GM12878 (cell line): ENCODE data around the gene ADAMTS18. TPM values are rescaled to one million over a fixed set of nuclear protein-coding genes. Genes with fewer than 3 reads are reported as not detected.

Experiments used
- ATF7 ChIP-seq: fragments of 450-650 bp; IDR thresholded peaks from 2 replicates; pipeline ENCODE4 v1.6.1; 2016; ENCODE audit warnings: low read depth, mild to moderate bottlenecking
- BACH1 ChIP-seq: fragments of 450-650 bp; IDR thresholded peaks from 2 replicates; pipeline ENCODE4 v1.6.1; 2017; ENCODE audit warnings: mild to moderate bottlenecking, borderline replicate concordance
- BHLHE40 ChIP-seq, 2 experiments: fragments of 450-650 bp in 1 of 2; IDR thresholded peaks; 2 replicates each; pipeline ENCODE4 v1.6.1; 2011 to 2017; ENCODE audit warnings: low read depth in 2 of 2, borderline replicate concordance in 1 of 2, improper control_type of control experiment in 1 of 2, low read length in 1 of 2, mild to moderate bottlenecking in 1 of 2
- CHD2 ChIP-seq: IDR thresholded peaks from 2 replicates; pipeline ENCODE4 v1.6.1; 2011; ENCODE audit warnings: low read depth, low read length, improper control_type of control experiment, borderline replicate concordance
- IRF4 ChIP-seq: IDR thresholded peaks from 2 replicates; pipeline ENCODE4 v1.6.1; 2011; ENCODE audit warnings: low read depth, low read length
- JUND ChIP-seq: IDR thresholded peaks from 2 replicates; pipeline ENCODE4 v1.6.1; 2012; ENCODE audit warnings: low read depth, mild to moderate bottlenecking, low read length, improper control_type of control experiment, moderate library complexity
- MEF2B ChIP-seq: fragments of 450-650 bp; IDR thresholded peaks from 2 replicates; pipeline ENCODE4 v1.6.1; 2018; ENCODE audit warnings: mild to moderate bottlenecking, moderate library complexity; ENCODE audit not compliant: partially characterized antibody, poor library complexity, severe bottlenecking
- PAX5 ChIP-seq: IDR thresholded peaks from 2 replicates; pipeline ENCODE4 v1.6.1; 2011; ENCODE audit warnings: low read depth, low read length, borderline replicate concordance
- POLR2A ChIP-seq: IDR thresholded peaks from 2 replicates; pipeline ENCODE4 v1.6.1; 2011; ENCODE audit warnings: low read depth, mild to moderate bottlenecking, low read length
- POLR2AphosphoS5 ChIP-seq: IDR thresholded peaks from 2 replicates; pipeline ENCODE4 v1.6.1; 2011; ENCODE audit warnings: mild to moderate bottlenecking, low read length, inconsistent platforms
- POU2F2 ChIP-seq: IDR thresholded peaks from 3 replicates; pipeline ENCODE4 v1.6.1; 2011; ENCODE audit warnings: low read depth, mild to moderate bottlenecking, low read length, borderline replicate concordance
- SMAD5 ChIP-seq: IDR thresholded peaks from 2 replicates; pipeline ENCODE4 v1.6.1; 2016; ENCODE audit warnings: antibody characterized with exemption, low read depth
- STAT1 ChIP-seq: fragments of 450-650 bp; conservative IDR thresholded peaks from 2 replicates; pipeline ENCODE4 v1.6.1; 2014; ENCODE audit warnings: antibody characterized with exemption, mild to moderate bottlenecking
- TAF1 ChIP-seq: IDR thresholded peaks from 2 replicates; pipeline ENCODE4 v1.6.1; 2011; ENCODE audit warnings: mild to moderate bottlenecking, low read depth, low read length, borderline replicate concordance
- ZNF24 ChIP-seq: fragments of 450-650 bp; IDR thresholded peaks from 2 replicates; pipeline ENCODE4 v1.6.1; 2017; ENCODE audit warnings: antibody characterized with exemption, mild to moderate bottlenecking
- ZNF274 ChIP-seq: IDR thresholded peaks from one replicate; pipeline ENCODE4 v1.8.0; 2011; ENCODE audit not compliant: insufficient read length, insufficient read depth
- polyA plus RNA-seq, 11 experiments: library from polyadenylated mRNA; depleted of rRNA in 4 of 11; unstranded in 6 of 11; stranded (reverse) in 5 of 11; fragments of >200 nt; fragmentation: Nextera tagmentation in 4 of 11; fragmentation: Illumina TruSeq in 1 of 11; extraction: Ambion mirVana in 4 of 11; extraction: Trizol in 1 of 11; gene quantifications; 1 replicate in 1 of 11; 2 replicates in 10 of 11; pipeline versions ENCODE4 v1.2.1 to v1.2.3, GENCODE V29; 2011 to 2016; ENCODE audit warnings: inconsistent platforms in 2 of 11, missing spikeins in 2 of 11, low read depth in 1 of 11
- total RNA-seq, 4 experiments: library from RNA; depleted of rRNA in 3 of 4; stranded (reverse); fragments of >200 nt in 3 of 4; fragmentation: Illumina TruSeq in 1 of 4; extraction: Trizol in 1 of 4; gene quantifications; 2 replicates each; pipeline versions ENCODE4 v1.2.1 to v1.2.3, GENCODE V29; 2013 to 2021
- TF ChIP-seq, protein P1 (sequence below): fragments of 450-650 bp; IDR thresholded peaks from 2 replicates; pipeline ENCODE4 v1.6.1; 2017; ENCODE audit warnings: mild to moderate bottlenecking, moderate library complexity
- TF ChIP-seq, protein P2 (sequence below): fragments of 450-650 bp; IDR thresholded peaks from 2 replicates; pipeline ENCODE4 v1.6.1; 2017; ENCODE audit warnings: low read depth, mild to moderate bottlenecking, moderate library complexity
- TF ChIP-seq, protein P3 (sequence below): fragments of 450-650 bp; IDR thresholded peaks from 2 replicates; pipeline ENCODE4 v1.6.1; 2017; ENCODE audit warnings: borderline replicate concordance
- TF ChIP-seq, protein P4 (sequence below): fragments of 450-650 bp; IDR thresholded peaks from 2 replicates; pipeline ENCODE4 v1.6.1; 2017; ENCODE audit warnings: mild to moderate bottlenecking

ADAMTS18 gene
- total and polyA plus RNA-seq, 10 of the 15 experiments (the other 5 are each of a cell fraction or from before 2014, with no cell fraction given) = not detected

DNA sequence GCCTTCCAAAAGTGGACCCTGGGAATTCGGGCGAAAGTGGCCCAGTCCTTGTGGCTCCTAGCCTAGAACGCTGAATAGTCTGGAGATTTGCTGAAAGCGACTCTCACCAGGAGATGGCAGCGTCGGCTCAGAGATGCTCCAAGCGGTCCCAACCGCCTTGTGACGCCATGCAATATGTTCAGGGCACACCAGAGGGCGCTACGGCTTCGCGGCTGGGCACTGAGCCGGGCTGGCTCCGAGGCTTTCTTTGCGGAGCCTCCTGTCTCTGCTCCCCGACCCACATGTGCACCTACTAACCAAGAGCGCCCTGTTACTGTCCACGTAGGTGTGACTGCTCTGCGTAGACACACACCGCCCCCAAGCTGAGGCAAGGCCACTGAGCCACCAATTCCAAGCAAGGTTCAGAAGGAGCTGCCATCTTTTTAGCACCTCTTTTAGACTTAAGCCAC is 198.7 kb downstream of the ADAMTS18 start (continued):
- TF ChIP-seq, protein P1, sequence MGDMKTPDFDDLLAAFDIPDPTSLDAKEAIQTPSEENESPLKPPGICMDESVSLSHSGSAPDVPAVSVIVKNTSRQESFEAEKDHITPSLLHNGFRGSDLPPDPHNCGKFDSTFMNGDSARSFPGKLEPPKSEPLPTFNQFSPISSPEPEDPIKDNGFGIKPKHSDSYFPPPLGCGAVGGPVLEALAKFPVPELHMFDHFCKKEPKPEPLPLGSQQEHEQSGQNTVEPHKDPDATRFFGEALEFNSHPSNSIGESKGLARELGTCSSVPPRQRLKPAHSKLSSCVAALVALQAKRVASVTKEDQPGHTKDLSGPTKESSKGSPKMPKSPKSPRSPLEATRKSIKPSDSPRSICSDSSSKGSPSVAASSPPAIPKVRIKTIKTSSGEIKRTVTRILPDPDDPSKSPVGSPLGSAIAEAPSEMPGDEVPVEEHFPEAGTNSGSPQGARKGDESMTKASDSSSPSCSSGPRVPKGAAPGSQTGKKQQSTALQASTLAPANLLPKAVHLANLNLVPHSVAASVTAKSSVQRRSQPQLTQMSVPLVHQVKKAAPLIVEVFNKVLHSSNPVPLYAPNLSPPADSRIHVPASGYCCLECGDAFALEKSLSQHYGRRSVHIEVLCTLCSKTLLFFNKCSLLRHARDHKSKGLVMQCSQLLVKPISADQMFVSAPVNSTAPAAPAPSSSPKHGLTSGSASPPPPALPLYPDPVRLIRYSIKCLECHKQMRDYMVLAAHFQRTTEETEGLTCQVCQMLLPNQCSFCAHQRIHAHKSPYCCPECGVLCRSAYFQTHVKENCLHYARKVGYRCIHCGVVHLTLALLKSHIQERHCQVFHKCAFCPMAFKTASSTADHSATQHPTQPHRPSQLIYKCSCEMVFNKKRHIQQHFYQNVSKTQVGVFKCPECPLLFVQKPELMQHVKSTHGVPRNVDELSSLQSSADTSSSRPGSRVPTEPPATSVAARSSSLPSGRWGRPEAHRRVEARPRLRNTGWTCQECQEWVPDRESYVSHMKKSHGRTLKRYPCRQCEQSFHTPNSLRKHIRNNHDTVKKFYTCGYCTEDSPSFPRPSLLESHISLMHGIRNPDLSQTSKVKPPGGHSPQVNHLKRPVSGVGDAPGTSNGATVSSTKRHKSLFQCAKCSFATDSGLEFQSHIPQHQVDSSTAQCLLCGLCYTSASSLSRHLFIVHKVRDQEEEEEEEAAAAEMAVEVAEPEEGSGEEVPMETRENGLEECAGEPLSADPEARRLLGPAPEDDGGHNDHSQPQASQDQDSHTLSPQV = peak; percentile 84
- TF ChIP-seq SMAD5 (no peak), BACH1 (no peak), ATF7 (peak; percentile 46), POU2F2 (peak; percentile 58; the same call in 1 of the 3 replicates), IRF4 (peak; percentile 60; the same call in 1 of the 2 replicates), ZNF24 (0 out of 2 replicates have a peak, but pooled peaks have one; percentile 6), POLR2A (no peak), TAF1 (no peak), PAX5 (peak; percentile 22; the same call in 1 of the 2 replicates), POLR2AphosphoS5 (no peak), MEF2B (no peak), STAT1 (no peak), CHD2 (no peak), BHLHE40 (IDR thresholded peaks at IDR 0.05; ENCODE audit: borderline replicate concordance in 1 of 2, low read depth in 2 of 2, low read length in 1 of 2) (peak in 1 of 2 experiments; percentile 34; a peak in 1 of 4 replicates), ZNF274 (no peak), JUND (no peak)
- TF ChIP-seq, protein P2, sequence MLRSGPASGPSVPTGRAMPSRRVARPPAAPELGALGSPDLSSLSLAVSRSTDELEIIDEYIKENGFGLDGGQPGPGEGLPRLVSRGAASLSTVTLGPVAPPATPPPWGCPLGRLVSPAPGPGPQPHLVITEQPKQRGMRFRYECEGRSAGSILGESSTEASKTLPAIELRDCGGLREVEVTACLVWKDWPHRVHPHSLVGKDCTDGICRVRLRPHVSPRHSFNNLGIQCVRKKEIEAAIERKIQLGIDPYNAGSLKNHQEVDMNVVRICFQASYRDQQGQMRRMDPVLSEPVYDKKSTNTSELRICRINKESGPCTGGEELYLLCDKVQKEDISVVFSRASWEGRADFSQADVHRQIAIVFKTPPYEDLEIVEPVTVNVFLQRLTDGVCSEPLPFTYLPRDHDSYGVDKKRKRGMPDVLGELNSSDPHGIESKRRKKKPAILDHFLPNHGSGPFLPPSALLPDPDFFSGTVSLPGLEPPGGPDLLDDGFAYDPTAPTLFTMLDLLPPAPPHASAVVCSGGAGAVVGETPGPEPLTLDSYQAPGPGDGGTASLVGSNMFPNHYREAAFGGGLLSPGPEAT = no peak
- TF ChIP-seq, protein P3, sequence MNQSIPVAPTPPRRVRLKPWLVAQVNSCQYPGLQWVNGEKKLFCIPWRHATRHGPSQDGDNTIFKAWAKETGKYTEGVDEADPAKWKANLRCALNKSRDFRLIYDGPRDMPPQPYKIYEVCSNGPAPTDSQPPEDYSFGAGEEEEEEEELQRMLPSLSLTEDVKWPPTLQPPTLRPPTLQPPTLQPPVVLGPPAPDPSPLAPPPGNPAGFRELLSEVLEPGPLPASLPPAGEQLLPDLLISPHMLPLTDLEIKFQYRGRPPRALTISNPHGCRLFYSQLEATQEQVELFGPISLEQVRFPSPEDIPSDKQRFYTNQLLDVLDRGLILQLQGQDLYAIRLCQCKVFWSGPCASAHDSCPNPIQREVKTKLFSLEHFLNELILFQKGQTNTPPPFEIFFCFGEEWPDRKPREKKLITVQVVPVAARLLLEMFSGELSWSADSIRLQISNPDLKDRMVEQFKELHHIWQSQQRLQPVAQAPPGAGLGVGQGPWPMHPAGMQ = no peak
- TF ChIP-seq, protein P4, sequence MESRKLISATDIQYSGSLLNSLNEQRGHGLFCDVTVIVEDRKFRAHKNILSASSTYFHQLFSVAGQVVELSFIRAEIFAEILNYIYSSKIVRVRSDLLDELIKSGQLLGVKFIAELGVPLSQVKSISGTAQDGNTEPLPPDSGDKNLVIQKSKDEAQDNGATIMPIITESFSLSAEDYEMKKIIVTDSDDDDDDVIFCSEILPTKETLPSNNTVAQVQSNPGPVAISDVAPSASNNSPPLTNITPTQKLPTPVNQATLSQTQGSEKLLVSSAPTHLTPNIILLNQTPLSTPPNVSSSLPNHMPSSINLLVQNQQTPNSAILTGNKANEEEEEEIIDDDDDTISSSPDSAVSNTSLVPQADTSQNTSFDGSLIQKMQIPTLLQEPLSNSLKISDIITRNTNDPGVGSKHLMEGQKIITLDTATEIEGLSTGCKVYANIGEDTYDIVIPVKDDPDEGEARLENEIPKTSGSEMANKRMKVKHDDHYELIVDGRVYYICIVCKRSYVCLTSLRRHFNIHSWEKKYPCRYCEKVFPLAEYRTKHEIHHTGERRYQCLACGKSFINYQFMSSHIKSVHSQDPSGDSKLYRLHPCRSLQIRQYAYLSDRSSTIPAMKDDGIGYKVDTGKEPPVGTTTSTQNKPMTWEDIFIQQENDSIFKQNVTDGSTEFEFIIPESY = no peak
